Spleen (tissue), 11 donors: ENCODE data around the gene TMEM128. TPM values are rescaled to one million over a fixed set of nuclear protein-coding genes. Genes with fewer than 3 reads are reported as not detected.

Experiments
- DNase-seq: peaks from one replicate; pipeline ENCODE4 v3.0.0-alpha.2; 2020
- H3K27ac ChIP-seq, 8 donors: fragments of 200-600 bp; sonication (generic) in 7 of 8; 1 replicate in 4 of 8; 2 replicates in 4 of 8; pipeline versions ENCODE4 v1.5.0 to v1.8.0; 2016 to 2021; ENCODE audit warnings: inconsistent platforms in 4 of 8, mild to moderate bottlenecking in 4 of 8, moderate library complexity in 1 of 8
- H3K27me3 ChIP-seq, 7 donors: fragments of 200-600 bp; sonication (generic) in 6 of 7; replicated peaks in 1 of 7; 1 replicate in 4 of 7; 2 replicates in 3 of 7; pipeline versions ENCODE4 v1.5.0 to v1.8.0; 2016 to 2021; ENCODE audit warnings: inconsistent platforms in 3 of 7, mild to moderate bottlenecking in 1 of 7
- H3K36me3 ChIP-seq, 6 donors: fragments of 200-600 bp; sonication (generic) in 5 of 6; 1 replicate in 4 of 6; 2 replicates in 2 of 6; pipeline versions ENCODE4 v1.5.0 to v1.8.0; 2016 to 2021; ENCODE audit warnings: inconsistent platforms in 2 of 6
- H3K4me1 ChIP-seq, 6 donors: fragments of 200-600 bp; sonication (generic) in 5 of 6; 1 replicate in 3 of 6; 2 replicates in 3 of 6; pipeline versions ENCODE4 v1.5.0 to v1.8.0; 2016 to 2021; ENCODE audit warnings: inconsistent platforms in 3 of 6
- H3K4me3 ChIP-seq, 8 donors: fragments of 200-600 bp; sonication (generic) in 7 of 8; 1 replicate in 4 of 8; 2 replicates in 4 of 8; pipeline versions ENCODE4 v1.5.0 to v1.8.0; 2016 to 2021; ENCODE audit warnings: inconsistent platforms in 4 of 8, mild to moderate bottlenecking in 4 of 8, moderate library complexity in 2 of 8
- H3K9me3 ChIP-seq, 8 donors: fragments of 200-600 bp; sonication (generic) in 7 of 8; 1 replicate in 4 of 8; 2 replicates in 4 of 8; pipeline versions ENCODE4 v1.5.0 to v1.8.0; 2016 to 2021; ENCODE audit warnings: inconsistent platforms in 4 of 8
- POLR2A ChIP-seq, 3 donors: fragments of 450-650 bp; IDR thresholded peaks; one replicate each; pipeline ENCODE4 v1.5.1; 2017; ENCODE audit warnings: antibody characterized with exemption in 3 of 3, mild to moderate bottlenecking in 1 of 3
- POLR2AphosphoS5 ChIP-seq, 3 donors: sonication (generic); formaldehyde crosslinking; IDR thresholded peaks; one replicate each; pipeline ENCODE4 v1.5.1; 2017; ENCODE audit warnings: antibody characterized with exemption in 3 of 3
- WGBS, 5 donors: extraction: QIAGEN DNeasy Blood & Tissue Kit in 3 of 5; methylation state at CpG; one replicate each; pipeline versions ENCODE4 v1.1.5 to v1.1.7; 2013 to 2018; 5-methylcytosine and 5-hydroxymethylcytosine counted together
- intact Hi-C: fragments of 100-400 bp; cut with DNase I; formaldehyde crosslinking; loops from one replicate; pipeline ENCODE4 v1.15.0; 2023; ENCODE audit warnings: low total_unique reads
- polyA plus RNA-seq, 3 donors: library from polyadenylated mRNA; stranded (reverse); fragments of 200-250 nt; gene quantifications; one replicate each; pipeline ENCODE4 v1.2.1, GENCODE V29; 2013
- total RNA-seq, 7 donors: library from RNA; depleted of rRNA in 3 of 7; stranded (reverse); fragments of >200 nt in 3 of 7; fragmentation: NEBNext Ultra II Directional in 4 of 7; extraction: Animal tissue kit (Norgen Biotek cat#: 25700) in 4 of 7; gene quantifications; one replicate each; pipeline versions ENCODE4 v1.1.0 to v1.2.1, GENCODE V29; 2016 to 2021
- TF ChIP-seq, protein P1 (sequence below), 11 experiments: fragments of 200-600 bp in 7 of 11; fragments of 450-650 bp in 4 of 11; sonication (generic) in 4 of 11; IDR thresholded peaks in 8 of 11; conservative IDR thresholded peaks in 3 of 11; 1 replicate in 7 of 11; 2 replicates in 4 of 11; pipeline versions ENCODE4 v1.4.0 to v1.8.0; 2016 to 2021; ENCODE audit warnings: antibody characterized with exemption in 11 of 11, inconsistent platforms in 4 of 11, mild to moderate bottlenecking in 1 of 11
- donor health status: healthy with polysubstance abuse.
- donor health status: DM: no; HTN: no; CAD: no; lungs with moderate emphysema.
- donor health status: DM: no; HTN: no; CAD: no.
- donor health status: Bipolar disorder and iron deficiency.
- donor health status: healthy.
- donor health status: DM: no; HTN: no; CAD: no.
- donor health status: DM: yes; HTN: yes; CAD: no.

Gene TMEM128
- total and polyA plus RNA-seq, 10 donors, result 16.3 to 25.6 (median 21.6) TPM

GRCh38 chr4:4289941-4290850, 42.2 kb upstream of the TMEM128 start, which contains the start of the genes LYAR and ZBTB49:
LYAR (minus strand) TSS chr4:4290154; CDS start chr4:4283742, 6,412 bp downstream.
ZBTB49 (plus strand) TSS chr4:4290251; CDS start chr4:4299946, 9,695 bp downstream.
- TF ChIP-seq POLR2AphosphoS5 (IDR thresholded peaks at IDR 0.05), result peak; percentile 96 to 98 (median 97)
- TF ChIP-seq POLR2A (IDR thresholded peaks at IDR 0.05), result peak in 2 of 3 donors; percentile 35 to 47
- TF ChIP-seq, protein P1, sequence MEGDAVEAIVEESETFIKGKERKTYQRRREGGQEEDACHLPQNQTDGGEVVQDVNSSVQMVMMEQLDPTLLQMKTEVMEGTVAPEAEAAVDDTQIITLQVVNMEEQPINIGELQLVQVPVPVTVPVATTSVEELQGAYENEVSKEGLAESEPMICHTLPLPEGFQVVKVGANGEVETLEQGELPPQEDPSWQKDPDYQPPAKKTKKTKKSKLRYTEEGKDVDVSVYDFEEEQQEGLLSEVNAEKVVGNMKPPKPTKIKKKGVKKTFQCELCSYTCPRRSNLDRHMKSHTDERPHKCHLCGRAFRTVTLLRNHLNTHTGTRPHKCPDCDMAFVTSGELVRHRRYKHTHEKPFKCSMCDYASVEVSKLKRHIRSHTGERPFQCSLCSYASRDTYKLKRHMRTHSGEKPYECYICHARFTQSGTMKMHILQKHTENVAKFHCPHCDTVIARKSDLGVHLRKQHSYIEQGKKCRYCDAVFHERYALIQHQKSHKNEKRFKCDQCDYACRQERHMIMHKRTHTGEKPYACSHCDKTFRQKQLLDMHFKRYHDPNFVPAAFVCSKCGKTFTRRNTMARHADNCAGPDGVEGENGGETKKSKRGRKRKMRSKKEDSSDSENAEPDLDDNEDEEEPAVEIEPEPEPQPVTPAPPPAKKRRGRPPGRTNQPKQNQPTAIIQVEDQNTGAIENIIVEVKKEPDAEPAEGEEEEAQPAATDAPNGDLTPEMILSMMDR (IDR thresholded peaks at IDR 0.05 in 8 of 11, conservative IDR thresholded peaks at IDR 0.05 in 3 of 11), result peak in 3 of 11 experiments; percentile 11 to 36 (median 29)
- Histone ChIP-seq H3K4me3 (peak within 1 kb of the TSS; percentile 76 to 100 (median 96)), H3K36me3 (peaks cover 0 to 25% (median 6%) of the 10 kb centered on the region in 6 donors), H3K4me1 (peaks cover 16 to 72% (median 45%) of the 10 kb centered on the region in 6 donors), H3K27me3 (no peaks in the 10 kb centered on the region), H3K27ac (peak within 1 kb of the TSS; percentile 72 to 93 (median 88)), H3K9me3 (no peaks in the 10 kb centered on the region)
- DNase-seq, result peak; percentile 98
- intact Hi-C loops, result no loop called here
- WGBS, 5 donors, result 0 to 1% (median 0%) methylated on average over 57 to 77 of the region's 77 CpGs

DNA sequence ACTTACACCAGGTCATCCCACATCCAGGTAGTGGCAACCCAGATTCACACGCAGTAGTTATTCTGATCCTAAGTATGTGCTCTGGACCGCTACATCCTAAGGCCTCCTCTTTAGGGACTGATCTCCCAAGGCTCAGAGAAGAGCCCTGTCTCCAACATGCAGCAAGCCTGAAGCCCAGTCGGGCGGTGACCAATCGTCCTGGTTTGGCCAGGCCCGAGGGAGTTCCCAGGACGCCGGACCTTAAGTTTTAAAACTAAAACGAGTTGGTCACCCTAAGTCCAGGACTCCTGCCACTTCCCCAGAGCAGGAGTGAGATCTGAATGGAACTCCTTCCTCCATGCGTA, 41.5 kb upstream of the TMEM128 start:
- WGBS, 5 donors, result 0 to 1% (median 1%) methylated on average over 4 to 10 of the region's 10 CpGs
- H3K27ac ChIP-seq, result peak overlapping the region; percentile 72 to 93 (median 88)
- intact Hi-C loops, result no loop called here
- peaks cover 16 to 78% (median 48%) of the 10 kb centered on the region in 6 donors for H3K4me1 ChIP-seq
- no peaks in the 10 kb centered on the region for H3K27me3 ChIP-seq
- H3K9me3 ChIP-seq, result no peaks in the 10 kb centered on the region
- peak overlapping the region; percentile 76 to 100 (median 96) for H3K4me3 ChIP-seq
- H3K36me3 ChIP-seq, result peaks cover 0 to 31% (median 9%) of the 10 kb centered on the region in 6 donors
- TF ChIP-seq, protein P1 (IDR thresholded peaks at IDR 0.05 in 8 of 11, conservative IDR thresholded peaks at IDR 0.05 in 3 of 11), result no peak
- TF ChIP-seq POLR2AphosphoS5 (IDR thresholded peaks at IDR 0.05), result no peak
- no peak for TF ChIP-seq POLR2A (IDR thresholded peaks at IDR 0.05)
- no peak for DNase-seq

DNA sequence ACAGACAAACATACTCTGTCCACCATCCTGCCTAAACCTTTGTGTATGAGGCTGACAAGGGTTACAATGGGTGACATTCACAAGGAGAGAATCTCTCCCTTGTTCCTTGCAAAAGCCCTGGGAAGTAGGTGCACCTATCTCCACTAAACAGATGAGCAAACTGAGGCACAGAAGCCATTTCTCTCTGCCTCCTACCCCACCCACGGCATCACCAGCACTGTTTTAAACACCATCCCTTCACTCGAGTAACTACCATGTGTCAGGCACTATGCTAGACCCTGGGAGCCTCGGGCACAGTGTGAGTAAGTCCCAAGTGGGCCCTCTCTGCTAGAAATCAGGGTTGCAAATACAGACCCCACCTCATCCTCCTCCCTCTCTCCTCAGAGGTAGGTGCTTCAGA, 41.0 kb upstream of the TMEM128 start:
- TF ChIP-seq POLR2A (IDR thresholded peaks at IDR 0.05) (no peak), POLR2AphosphoS5 (IDR thresholded peaks at IDR 0.05) (no peak)
- TF ChIP-seq, protein P1 (IDR thresholded peaks at IDR 0.05 in 8 of 11, conservative IDR thresholded peaks at IDR 0.05 in 3 of 11), result no peak
- DNase-seq, result no peak
- H3K4me3 ChIP-seq, result peak overlapping the region; percentile 76 to 100 (median 96)
- H3K9me3 ChIP-seq, result no peaks in the 10 kb centered on the region
- WGBS, 5 donors, result 32 to 42% (median 35%) methylated on average over 3 of the region's 3 CpGs
- H3K36me3 ChIP-seq, result peaks cover 0 to 36% (median 11%) of the 10 kb centered on the region in 6 donors
- intact Hi-C loops, result no loop called here
- H3K4me1 ChIP-seq, result peaks cover 16 to 82% (median 49%) of the 10 kb centered on the region in 6 donors
- no peaks in the 10 kb centered on the region for H3K27me3 ChIP-seq
- H3K27ac ChIP-seq, result peak overlapping the region in 2 of 8 donors; percentile 91 to 93

- intact Hi-C loops, result no loop called here
Measured at GRCh38 chr4:4288098-4288497, 40.1 kb upstream of the TMEM128 start.

More at GRCh38 chr4:4288098-4288497, 40.1 kb upstream of the TMEM128 start:
- no peak overlapping the region for H3K27ac ChIP-seq
- H3K4me3 ChIP-seq, result no peak overlapping the region
- H3K36me3 ChIP-seq, result peaks cover 0 to 44% (median 16%) of the 10 kb centered on the region in 6 donors
- no peaks in the 10 kb centered on the region for H3K9me3 ChIP-seq
- TF ChIP-seq POLR2A (IDR thresholded peaks at IDR 0.05) (no peak), POLR2AphosphoS5 (IDR thresholded peaks at IDR 0.05) (no peak)
- TF ChIP-seq, protein P1 (IDR thresholded peaks at IDR 0.05 in 8 of 11, conservative IDR thresholded peaks at IDR 0.05 in 3 of 11), result no peak
- peaks cover 16 to 82% (median 49%) of the 10 kb centered on the region in 6 donors for H3K4me1 ChIP-seq
- no peak for DNase-seq
- H3K27me3 ChIP-seq, result no peaks in the 10 kb centered on the region
